Neural progenitor cell (in vitro differentiated cells): Measurements from ENCODE around the gene SSR2.

ENCODE experiments used
- CTCF ChIP-seq: fragments of 200-600 bp; sonication (generic); IDR thresholded peaks from 2 replicates; pipeline ENCODE4 v1.5.1; 2017; ENCODE audit warnings: antibody characterized with exemption, mild to moderate bottlenecking
- EZH2 ChIP-seq: fragments of 200-600 bp; sonication (generic); IDR thresholded peaks from 2 replicates; pipeline ENCODE4 v1.6.1; 2017; ENCODE audit warnings: antibody characterized with exemption, mild to moderate bottlenecking, moderate library complexity
- EZH2phosphoT487 ChIP-seq: fragments of 200-600 bp; sonication (generic); IDR thresholded peaks from 2 replicates; pipeline ENCODE4 v1.6.1; 2017; ENCODE audit warnings: antibody characterized with exemption

- TF ChIP-seq EZH2 (no peak), CTCF (no peak), EZH2phosphoT487 (no peak)
Measured at GRCh38 chr1:156065212-156065611, 44.5 kb upstream of the SSR2 start.
